ENCODE measurements around the gene CRABP2.

Gene CRABP2

DNA sequence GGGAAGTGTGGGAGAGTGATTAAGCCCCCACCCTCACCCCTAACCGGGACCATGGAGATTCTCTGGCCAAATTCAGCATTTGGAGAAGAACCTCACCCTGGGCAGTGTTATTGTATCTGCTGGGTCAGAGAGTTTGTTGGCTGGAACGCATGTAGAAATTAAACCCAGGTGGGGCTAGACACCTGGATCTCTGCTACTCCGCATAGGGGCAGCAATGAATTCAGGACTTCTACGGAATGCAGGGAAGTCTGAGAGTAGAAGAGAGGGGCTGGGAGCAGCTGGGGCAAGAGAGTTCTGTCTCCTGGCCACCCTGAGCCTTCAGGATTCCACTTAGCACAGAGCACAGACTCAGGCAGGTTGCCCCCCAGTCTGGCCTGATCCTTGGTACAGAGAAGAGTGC lies 3.6 kb upstream of the CRABP2 start:
- no peaks in the 10 kb centered on the region for H3K9me2 ChIP-seq (replicated peaks; ENCODE audit: insufficient read depth, low read length)
- no peaks in the 10 kb centered on the region for H3K9me3 ChIP-seq (replicated peaks; ENCODE audit: insufficient read depth, low read length)
- no peak overlapping the region for H3K4me2 ChIP-seq (ENCODE audit: low read depth, low read length)
- no peak overlapping the region for H3K9ac ChIP-seq (ENCODE audit: low read length)
- no peaks in the 10 kb centered on the region for H4K20me1 ChIP-seq (ENCODE audit: insufficient read depth, low read length)
- no peak for TF ChIP-seq EZH2phosphoT487 (IDR thresholded peaks at IDR 0.05; ENCODE audit: low read length)
- H3K36me3 ChIP-seq (replicated peaks; ENCODE audit: insufficient read depth, low read length), result no peaks in the 10 kb centered on the region
- H2AFZ ChIP-seq (ENCODE audit: low read length), result no peak overlapping the region
- H3K27me3 ChIP-seq (replicated peaks; ENCODE audit: insufficient read depth, low read length), result peaks cover 42% of the 10 kb centered on the region
- H3F3A ChIP-seq (ENCODE audit: insufficient read depth, low read length), result no peaks in the 10 kb centered on the region; the same call in 1 of the 2 replicates
- H3K79me2 ChIP-seq (ENCODE audit: low read length), result no peaks in the 10 kb centered on the region
- peaks cover 16% of the 10 kb centered on the region for H3K4me1 ChIP-seq (ENCODE audit: low read length)
- H3K4me3 ChIP-seq (ENCODE audit: low read length), result no peak overlapping the region
- H3K27ac ChIP-seq (ENCODE audit: low read length), result no peak overlapping the region
- DNase-seq, result no peak

DNA sequence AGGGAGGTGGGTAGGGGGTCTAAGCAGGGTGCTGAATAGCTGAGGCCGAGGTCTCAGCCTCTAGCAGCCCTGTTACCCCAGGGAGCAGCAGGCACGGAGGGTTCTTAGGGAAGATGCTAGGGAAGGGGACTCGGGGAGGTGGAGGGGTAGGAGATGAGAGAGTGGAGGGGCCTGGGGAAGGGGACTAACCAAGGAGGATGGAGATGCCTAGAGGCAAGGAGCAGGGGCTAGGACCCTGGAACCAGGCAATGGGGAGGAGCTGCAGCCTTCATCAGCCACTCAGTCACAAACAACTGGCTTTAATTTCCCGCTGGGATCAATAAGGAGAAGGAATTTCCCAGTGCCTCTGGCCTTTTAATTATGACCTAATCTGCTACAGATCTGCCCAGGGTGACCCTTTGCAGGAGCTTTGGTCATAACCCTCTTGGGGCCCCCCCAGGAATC lies 2.9 kb upstream of the CRABP2 start:
- Histone ChIP-seq H2AFZ (ENCODE audit: low read length) (no peak overlapping the region), H3K27ac (ENCODE audit: low read length) (no peak overlapping the region), H3K9me2 (replicated peaks; ENCODE audit: insufficient read depth, low read length) (no peaks in the 10 kb centered on the region), H3K36me3 (replicated peaks; ENCODE audit: insufficient read depth, low read length) (no peaks in the 10 kb centered on the region), H3K27me3 (replicated peaks; ENCODE audit: insufficient read depth, low read length) (peaks cover 50% of the 10 kb centered on the region), H3K4me2 (ENCODE audit: low read depth, low read length) (no peak overlapping the region), H3K9ac (ENCODE audit: low read length) (no peak overlapping the region), H4K20me1 (ENCODE audit: insufficient read depth, low read length) (no peaks in the 10 kb centered on the region), H3F3A (ENCODE audit: insufficient read depth, low read length) (no peaks in the 10 kb centered on the region; the same call in 1 of the 2 replicates), H3K4me1 (ENCODE audit: low read length) (peaks cover 16% of the 10 kb centered on the region), H3K79me2 (ENCODE audit: low read length) (no peaks in the 10 kb centered on the region), H3K9me3 (replicated peaks; ENCODE audit: insufficient read depth, low read length) (no peaks in the 10 kb centered on the region), H3K4me3 (ENCODE audit: low read length) (no peak overlapping the region)
- TF ChIP-seq CTCF (IDR thresholded peaks at IDR 0.05; ENCODE audit: low read length) (no peak), EZH2phosphoT487 (IDR thresholded peaks at IDR 0.05; ENCODE audit: low read length) (no peak), EZH2 (optimal IDR thresholded peaks at IDR 0.05; ENCODE audit: low read depth, low read length) (no peak)
- no peak for DNase-seq

DNA sequence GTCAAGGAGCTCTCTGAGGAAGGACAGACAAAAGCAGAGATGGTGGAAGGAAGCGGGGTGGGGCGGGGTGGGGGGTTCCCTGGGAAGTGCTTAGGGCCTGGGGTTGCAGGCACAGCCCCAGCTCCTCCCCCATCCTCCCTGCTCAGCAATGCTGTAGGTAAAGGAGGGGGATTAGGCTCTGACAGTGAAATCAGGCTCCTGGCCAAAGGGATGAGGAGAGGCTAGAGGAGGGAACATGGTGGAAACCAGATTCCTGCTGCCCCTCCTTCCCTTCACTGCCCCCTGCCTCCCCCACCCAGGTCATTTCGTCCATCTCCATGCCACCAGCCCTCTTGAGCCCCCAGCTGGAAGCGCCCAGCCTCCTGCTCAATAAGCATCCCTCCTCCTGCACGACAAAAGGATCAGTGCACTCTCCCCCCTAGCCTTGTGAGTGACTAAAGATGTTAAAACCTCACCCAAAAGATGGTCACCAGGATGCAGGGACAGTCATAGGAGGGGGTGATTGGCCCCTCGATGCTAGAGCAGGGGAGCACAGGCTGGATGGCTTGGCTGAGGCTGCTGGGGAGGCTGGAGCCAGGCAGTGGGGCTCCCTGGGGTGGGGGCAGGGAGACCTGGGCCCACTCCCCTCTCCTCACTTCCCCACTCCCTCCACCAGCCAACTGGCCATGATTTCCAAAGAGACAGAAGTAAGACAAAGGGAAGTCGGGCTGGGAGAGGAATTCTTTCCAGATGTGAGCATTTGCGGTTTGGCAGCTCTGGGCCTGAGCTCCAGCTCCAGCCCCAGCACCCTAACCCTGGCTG lies 2.2 kb upstream of the CRABP2 start:
- Histone ChIP-seq H4K20me1 (ENCODE audit: insufficient read depth, low read length) (no peaks in the 10 kb centered on the region), H3K4me3 (ENCODE audit: low read length) (no peak overlapping the region), H3K27ac (ENCODE audit: low read length) (no peak overlapping the region), H3K4me2 (ENCODE audit: low read depth, low read length) (no peak overlapping the region), H2AFZ (ENCODE audit: low read length) (no peak overlapping the region), H3K4me1 (ENCODE audit: low read length) (peaks cover 16% of the 10 kb centered on the region), H3K9me3 (replicated peaks; ENCODE audit: insufficient read depth, low read length) (no peaks in the 10 kb centered on the region), H3K27me3 (replicated peaks; ENCODE audit: insufficient read depth, low read length) (peaks cover 56% of the 10 kb centered on the region), H3K79me2 (ENCODE audit: low read length) (no peaks in the 10 kb centered on the region), H3F3A (ENCODE audit: insufficient read depth, low read length) (no peaks in the 10 kb centered on the region; the same call in 1 of the 2 replicates), H3K9ac (ENCODE audit: low read length) (no peak overlapping the region), H3K36me3 (replicated peaks; ENCODE audit: insufficient read depth, low read length) (no peaks in the 10 kb centered on the region), H3K9me2 (replicated peaks; ENCODE audit: insufficient read depth, low read length) (no peaks in the 10 kb centered on the region)
- no peak for DNase-seq
- no peak for TF ChIP-seq EZH2 (optimal IDR thresholded peaks at IDR 0.05; ENCODE audit: low read depth, low read length)
- no peak for TF ChIP-seq EZH2phosphoT487 (IDR thresholded peaks at IDR 0.05; ENCODE audit: low read length)
- no peak for TF ChIP-seq CTCF (IDR thresholded peaks at IDR 0.05; ENCODE audit: low read length)

All from MM.1S (cell line).